Body of pancreas (tissue), 4 donors: ENCODE results near the gene APOL2.

ENCODE experiments used
- CTCF ChIP-seq, 7 experiments: fragments of 450-650 bp in 4 of 7; fragments of 200-600 bp in 3 of 7; sonication (generic) in 3 of 7; IDR thresholded peaks; one replicate each; pipeline ENCODE4 v1.5.1; 2016 to 2019; ENCODE audit warnings: antibody characterized with exemption in 7 of 7
- POLR2A ChIP-seq, 3 donors: fragments of 450-650 bp; IDR thresholded peaks; one replicate each; pipeline ENCODE4 v1.6.1; 2016; ENCODE audit warnings: antibody characterized with exemption in 3 of 3, mild to moderate bottlenecking in 2 of 3

- TF ChIP-seq CTCF (IDR thresholded peaks at IDR 0.05) (no peak), POLR2A (IDR thresholded peaks at IDR 0.05) (no peak)
Observed at GRCh38 chr22:36215981-36216380, 23.3 kb downstream of the APOL2 start.
